Loucy (cell line): ENCODE data around the gene TTYH2.

Experiments used
- CTCF ChIP-seq: fragments of 200-600 bp; sonication (generic); conservative IDR thresholded peaks from 2 replicates; pipeline ENCODE4 v1.5.1; 2014; ENCODE audit warnings: mild to moderate bottlenecking, antibody characterized with exemption, low read length
- EZH2phosphoT487 ChIP-seq: fragments of 200-600 bp; IDR thresholded peaks from 2 replicates; pipeline ENCODE4 v1.6.1; 2018; ENCODE audit warnings: antibody characterized with exemption, mild to moderate bottlenecking, moderate library complexity, borderline replicate concordance

GRCh38 chr17:74276051-74276476 is 62.7 kb downstream of the TTYH2 start:
- TF ChIP-seq CTCF = no peak
- TF ChIP-seq EZH2phosphoT487 = no peak
